GM12878 (cell line): Measurements from ENCODE around the gene CAPSL. TPM values are rescaled to one million over a fixed set of nuclear protein-coding genes. Genes with fewer than 3 reads are reported as not detected.

Experiments
- ATAC-seq: fragments of 200-7000 bp; cut with Tn5 transposase; 3 replicates; pipeline ENCODE4 v1.9.1; 2020; ENCODE audit warnings: mild to moderate bottlenecking, moderate library complexity
- BruUV-seq: library from RNA; stranded (reverse); fragments of 400-500 nt; replicated peaks from 2 replicates; lab custom pipeline; 2021; lab: Mats Ljungman, UMichigan
- CTCF ChIA-PET: fragments of 300-600 bp; sonication (Branson Sonifier 250); formaldehyde crosslinking; extraction: SDS; loops from one replicate; lab custom pipeline; 2021; ENCODE audit warnings: inconsistent platforms; lab: Yijun Ruan, JAX
- POLR2A ChIA-PET: fragments of 350-600 bp; formaldehyde crosslinking; extraction: SDS; loops from one replicate; lab custom pipeline; 2021; ENCODE audit warnings: inconsistent platforms; lab: Charles Lee
- RAD21 ChIA-PET: fragments of 300-600 bp; sonication (Branson Sonifier 250); formaldehyde crosslinking; loops from one replicate; lab custom pipeline; 2023; ENCODE audit warnings: antibody characterized with exemption; ENCODE audit not compliant: unreplicated experiment; lab: Charles Lee
- SMC1A ChIA-PET: fragments of 300-600 bp; sonication (Branson Sonifier 250); formaldehyde crosslinking; loops from one replicate; lab custom pipeline; 2023; ENCODE audit not compliant: unreplicated experiment, uncharacterized antibody; lab: Charles Lee
- DNase-seq: peaks from one replicate; pipeline ENCODE4 v3.0.0-alpha.2; 2011; ENCODE audit warnings: low read depth, low spot score
- FAIRE-seq: peaks from 3 replicates; lab custom pipeline; 2011; peaks lifted over from hg19 to GRCh38; lab: Jason Lieb, UNC
- H2AFZ ChIP-seq: 2 replicates; pipeline ENCODE4 v1.6.0; 2011; ENCODE audit warnings: low read depth, low read length, control low read depth; ENCODE audit not compliant: control insufficient read depth
- H3K27ac ChIP-seq: 2 replicates; pipeline ENCODE4 v1.5.1; 2011; ENCODE audit warnings: control low read depth; ENCODE audit not compliant: control insufficient read depth, insufficient read depth
- H3K27me3 ChIP-seq, 2 experiments: replicated peaks in 1 of 2; 2 replicates each; pipeline versions ENCODE4 v1.6.0 to v1.6.1; 2011; ENCODE audit warnings: low read length in 1 of 2; ENCODE audit not compliant: control insufficient read depth in 2 of 2, insufficient read depth in 2 of 2
- H3K36me3 ChIP-seq, 2 experiments: 2 replicates each; pipeline ENCODE4 v1.5.1; 2011; ENCODE audit warnings: low read length in 1 of 2; ENCODE audit not compliant: control insufficient read depth in 2 of 2, insufficient read depth in 2 of 2
- H3K4me1 ChIP-seq: 2 replicates; pipeline ENCODE4 v1.6.1; 2011; ENCODE audit warnings: mild to moderate bottlenecking, low read length, moderate library complexity, mixed read lengths; ENCODE audit not compliant: control insufficient read depth, insufficient read depth
- H3K4me2 ChIP-seq: 2 replicates; pipeline ENCODE4 v1.6.0; 2011; ENCODE audit warnings: control low read depth; ENCODE audit not compliant: control insufficient read depth, insufficient read depth
- H3K4me3 ChIP-seq: fragments of 200-600 bp; sonication (generic); 2 replicates; pipeline ENCODE4 v1.5.1; 2016
- H3K79me2 ChIP-seq: 2 replicates; pipeline ENCODE4 v1.6.0; 2011; ENCODE audit warnings: low read length; ENCODE audit not compliant: control insufficient read depth, insufficient read depth
- H3K9ac ChIP-seq: 2 replicates; pipeline ENCODE4 v1.8.0; 2011; ENCODE audit warnings: low read length, control low read depth, mixed read lengths; ENCODE audit not compliant: control insufficient read depth, insufficient read depth
- H3K9me3 ChIP-seq: replicated peaks from 3 replicates; pipeline ENCODE4 v1.5.1; 2011; ENCODE audit warnings: mild to moderate bottlenecking, low read length; ENCODE audit not compliant: control insufficient read depth, insufficient read depth
- H4K20me1 ChIP-seq: 2 replicates; pipeline ENCODE4 v1.6.0; 2011; ENCODE audit not compliant: control insufficient read depth, insufficient read depth
- ATF3 ChIP-seq: IDR thresholded peaks from 2 replicates; pipeline ENCODE4 v1.6.1; 2011; ENCODE audit warnings: low read depth, mild to moderate bottlenecking, low read length, moderate library complexity, borderline replicate concordance; ENCODE audit errors: extremely low read depth
- EP300 ChIP-seq, 2 experiments: fragments of 150-350 bp in 1 of 2; IDR thresholded peaks; 2 replicates each; pipeline ENCODE4 v1.6.1; 2011 to 2012; ENCODE audit warnings: low read depth in 2 of 2, low read length in 2 of 2, borderline replicate concordance in 1 of 2, improper control_type of control experiment in 1 of 2, inconsistent platforms in 1 of 2; ENCODE audit not compliant: control insufficient read depth in 1 of 2
- KLF5 ChIP-seq: fragments of 450-650 bp; IDR thresholded peaks from 2 replicates; pipeline ENCODE4 v1.6.1; 2014; ENCODE audit warnings: mild to moderate bottlenecking; ENCODE audit not compliant: partially characterized antibody
- MAX ChIP-seq: IDR thresholded peaks from 2 replicates; pipeline ENCODE4 v1.6.1; 2012; ENCODE audit warnings: low read depth, low read length, improper control_type of control experiment
- NFYA ChIP-seq: IDR thresholded peaks from 2 replicates; pipeline ENCODE4 v1.6.1; 2011; ENCODE audit warnings: low read depth, mild to moderate bottlenecking, low read length, improper control_type of control experiment, borderline replicate concordance
- NR2F1 ChIP-seq: fragments of 450-650 bp; conservative IDR thresholded peaks from 2 replicates; pipeline ENCODE4 v1.6.1; 2017; ENCODE audit warnings: mild to moderate bottlenecking
- PAX8 ChIP-seq: fragments of 450-650 bp; IDR thresholded peaks from 2 replicates; pipeline ENCODE4 v1.6.1; 2017; ENCODE audit warnings: mild to moderate bottlenecking, moderate library complexity
- PKNOX1 ChIP-seq: fragments of 450-650 bp; IDR thresholded peaks from 2 replicates; pipeline ENCODE4 v1.6.1; 2016; ENCODE audit warnings: mild to moderate bottlenecking
- POLR2AphosphoS5 ChIP-seq: IDR thresholded peaks from 2 replicates; pipeline ENCODE4 v1.6.1; 2011; ENCODE audit warnings: mild to moderate bottlenecking, low read length, inconsistent platforms
- STAT3 ChIP-seq: IDR thresholded peaks from 2 replicates; pipeline ENCODE4 v1.6.1; 2011; ENCODE audit warnings: low read depth, low read length, improper control_type of control experiment
- SUPT20H ChIP-seq: IDR thresholded peaks from 2 replicates; pipeline ENCODE4 v1.6.1; 2011; ENCODE audit warnings: low read depth, mild to moderate bottlenecking, low read length, moderate library complexity, borderline replicate concordance; ENCODE audit not compliant: control insufficient read depth
- ZNF207 ChIP-seq: fragments of 450-650 bp; IDR thresholded peaks from 2 replicates; pipeline ENCODE4 v1.6.1; 2014; ENCODE audit warnings: antibody characterized with exemption, mild to moderate bottlenecking, borderline replicate concordance
- ZNF687 ChIP-seq: fragments of 450-650 bp; IDR thresholded peaks from 2 replicates; pipeline ENCODE4 v1.6.1; 2017; ENCODE audit warnings: mild to moderate bottlenecking, moderate library complexity
- ZSCAN29 ChIP-seq: fragments of 450-650 bp; IDR thresholded peaks from 2 replicates; pipeline ENCODE4 v1.6.1; 2017; ENCODE audit warnings: mild to moderate bottlenecking, moderate library complexity
- in situ Hi-C: fragments of 300-500 bp; cut with MboI; formaldehyde crosslinking; loops from 9 replicates; pipeline ENCODE4 v1.14.3; 2018; ENCODE audit warnings: mixed read lengths
- intact Hi-C: fragments of 100-400 bp; cut with micrococcal nuclease; formaldehyde crosslinking; loops from one replicate; pipeline ENCODE4 v1.14.2; 2022; ENCODE audit not compliant: unreplicated experiment
- polyA plus RNA-seq, 11 experiments: library from polyadenylated mRNA; depleted of rRNA in 4 of 11; unstranded in 6 of 11; stranded (reverse) in 5 of 11; fragments of >200 nt; fragmentation: Nextera tagmentation in 4 of 11; fragmentation: Illumina TruSeq in 1 of 11; extraction: Ambion mirVana in 4 of 11; extraction: Trizol in 1 of 11; gene quantifications; 1 replicate in 1 of 11; 2 replicates in 10 of 11; pipeline versions ENCODE4 v1.2.1 to v1.2.3, GENCODE V29; 2011 to 2016; ENCODE audit warnings: inconsistent platforms in 2 of 11, missing spikeins in 2 of 11, low read depth in 1 of 11
- total RNA-seq, 4 experiments: library from RNA; depleted of rRNA in 3 of 4; stranded (reverse); fragments of >200 nt in 3 of 4; fragmentation: Illumina TruSeq in 1 of 4; extraction: Trizol in 1 of 4; gene quantifications; 2 replicates each; pipeline versions ENCODE4 v1.2.1 to v1.2.3, GENCODE V29; 2013 to 2021

CAPSL gene
- total and polyA plus RNA-seq, 10 of the 15 experiments (the other 5 are each of a cell fraction or from before 2014, with no cell fraction given) = 0.19 to 0.57 (median 0.20) TPM; not detected in 7

- TF ChIP-seq ZSCAN29 (no peak), ATF3 (no peak), KLF5 (no peak), STAT3 (no peak), NFYA (no peak), NR2F1 (no peak)
- TF ChIP-seq, all 136 proteins: peak for 0
Observed at GRCh38 chr5:35886381-35886780, 52.0 kb downstream of the CAPSL start (continued).

GRCh38 chr5:35884773-35885172, 53.6 kb downstream of the CAPSL start:
- intact Hi-C loops = loop anchor here (2.0 kb wide), 1 partner anchor 22 kb away; no protein-coding TSS in a partner anchor

More at GRCh38 chr5:35884773-35885172, 53.6 kb downstream of the CAPSL start:
- peaks cover 3% of the 10 kb centered on the region; the same call in 1 of the 2 replicates for H3K4me1 ChIP-seq
- DNase-seq = no peak
- FAIRE-seq = no peak
- ChIA-PET CTCF (interaction anchor here (1.0 to 1.5 kb wide), 2 partner anchors 9 to 31 kb away, joined by 3 to 5 read pairs; no protein-coding TSS in a partner anchor), SMC1A (interaction anchor here (0.8 to 1.8 kb wide), 12 partner anchors 9 to 90 kb away, joined by 3 to 10 read pairs (median 3); no protein-coding TSS in a partner anchor), RAD21 (interaction anchor here (0.9 to 1.6 kb wide), 8 partner anchors 15 to 50 kb away, joined by 3 to 9 read pairs (median 4); no protein-coding TSS in a partner anchor), POLR2A (interaction anchor here (1.1 kb wide), 1 partner anchor 9 kb away, joined by 3 read pairs; no protein-coding TSS in a partner anchor)
- H3K4me3 ChIP-seq = no peak overlapping the region
- no peak overlapping the region for H2AFZ ChIP-seq
- in situ Hi-C loops = no loop called here
- no TSS peak for BruUV-seq
- no peak overlapping the region for H3K27ac ChIP-seq
- no peak for TF ChIP-seq ZNF687
- no peak for TF ChIP-seq POLR2AphosphoS5
- TF ChIP-seq MAX = no peak
- TF ChIP-seq ZNF207 = no peak
- TF ChIP-seq EP300 (IDR thresholded peaks at IDR 0.05; ENCODE audit: borderline replicate concordance in 1 of 2, control insufficient read depth in 1 of 2, low read depth in 2 of 2, low read length in 2 of 2) = 0 out of 4 replicates have a peak, but pooled peaks of 1 of the 2 experiments have one; percentile 3
- TF ChIP-seq SUPT20H = no peak
- TF ChIP-seq PKNOX1 = no peak
- no peak for TF ChIP-seq PAX8
- peak overlapping the region; percentile 44; the same call in 1 of the 2 replicates for H3K4me2 ChIP-seq
- peak; percentile 62 for ATAC-seq
- no peaks in the 10 kb centered on the region for H3K79me2 ChIP-seq
- no peaks in the 10 kb centered on the region for H4K20me1 ChIP-seq
- H3K27me3 ChIP-seq = no peaks in the 10 kb centered on the region
- no peaks in the 10 kb centered on the region; the same call in 2 of the 3 replicates for H3K9me3 ChIP-seq
- no peak overlapping the region for H3K9ac ChIP-seq
- H3K36me3 ChIP-seq = no peaks in the 10 kb centered on the region
